ENCODE results near the gene GCK. TPM values are rescaled to one million over a fixed set of nuclear protein-coding genes. Genes with fewer than 3 reads are reported as not detected.

GCK gene
- total RNA-seq, 2 donors from 2014 or later: 0.91 to 2.7 TPM

- Histone ChIP-seq H3K27me3 (replicated peaks; ENCODE audit: insufficient read depth) (no peaks in the 10 kb centered on the region), H3K4me3 (no peak overlapping the region), H3K4me1 (replicated peaks) (no peaks in the 10 kb centered on the region), H3K27ac (no peak overlapping the region), H3K36me3 (peaks cover 0 to 6% of the 10 kb centered on the region in 2 donors), H3K9me3 (no peaks in the 10 kb centered on the region)
- intact Hi-C loops (cut with DNase I): no loop called here
- WGBS: 34% methylated on average over 3 of the region's 3 CpGs
- no peak for DNase-seq (ENCODE audit: low spot score)
- no peak for TF ChIP-seq POLR2AphosphoS5 (IDR thresholded peaks at IDR 0.05)
- no peak for TF ChIP-seq CTCF (IDR thresholded peaks at IDR 0.05)
- no peak for TF ChIP-seq POLR2A (IDR thresholded peaks at IDR 0.05)
Measured at GRCh38 chr7:44213206-44213876, 24.1 kb upstream of the GCK start.

- Histone ChIP-seq H3K4me3 (no peak overlapping the region), H3K27me3 (replicated peaks; ENCODE audit: insufficient read depth) (no peaks in the 10 kb centered on the region), H3K4me1 (replicated peaks) (no peaks in the 10 kb centered on the region), H3K36me3 (peaks cover 0 to 8% of the 10 kb centered on the region in 2 donors), H3K27ac (no peak overlapping the region), H3K9me3 (no peaks in the 10 kb centered on the region)
- no peak for DNase-seq (ENCODE audit: low spot score)
- peak; percentile 27 for TF ChIP-seq POLR2AphosphoS5 (IDR thresholded peaks at IDR 0.05)
- no peak for TF ChIP-seq CTCF (IDR thresholded peaks at IDR 0.05)
- intact Hi-C loops (cut with DNase I): no loop called here
- 67% methylated on average over 7 of the region's 7 CpGs for WGBS
Measured at GRCh38 chr7:44212581-44213184, 23.4 kb upstream of the GCK start.

GRCh38 chr7:44212018-44212417 lies 22.8 kb upstream of the GCK start:
- Histone ChIP-seq H3K36me3 (peaks cover 4 to 8% of the 10 kb centered on the region in 2 donors), H3K4me1 (replicated peaks) (no peaks in the 10 kb centered on the region), H3K9me3 (no peaks in the 10 kb centered on the region), H3K27me3 (replicated peaks; ENCODE audit: insufficient read depth) (no peaks in the 10 kb centered on the region), H3K4me3 (no peak overlapping the region), H3K27ac (no peak overlapping the region)
- DNase-seq (ENCODE audit: low spot score): no peak
- WGBS: 92% methylated on average over 6 of the region's 6 CpGs
- intact Hi-C loops (cut with DNase I): no loop called here
- TF ChIP-seq POLR2AphosphoS5 (IDR thresholded peaks at IDR 0.05): no peak
- TF ChIP-seq CTCF (IDR thresholded peaks at IDR 0.05): no peak
- no peak for TF ChIP-seq POLR2A (IDR thresholded peaks at IDR 0.05)

- H3K4me3 ChIP-seq: no peak overlapping the region
- intact Hi-C loops (cut with DNase I): no loop called here
- WGBS: 82% methylated on average over 10 of the region's 10 CpGs
- no peaks in the 10 kb centered on the region for H3K4me1 ChIP-seq (replicated peaks)
- peaks cover 4 to 8% of the 10 kb centered on the region in 2 donors for H3K36me3 ChIP-seq
- no peaks in the 10 kb centered on the region for H3K27me3 ChIP-seq (replicated peaks; ENCODE audit: insufficient read depth)
- no peak for TF ChIP-seq POLR2AphosphoS5 (IDR thresholded peaks at IDR 0.05)
- no peak for TF ChIP-seq POLR2A (IDR thresholded peaks at IDR 0.05)
- TF ChIP-seq CTCF (IDR thresholded peaks at IDR 0.05): no peak
- H3K9me3 ChIP-seq: no peaks in the 10 kb centered on the region
- DNase-seq (ENCODE audit: low spot score): no peak
- no peak overlapping the region for H3K27ac ChIP-seq
Measured at GRCh38 chr7:44211126-44211675, 22.0 kb upstream of the GCK start.

- Histone ChIP-seq H3K4me1 (replicated peaks) (no peaks in the 10 kb centered on the region), H3K9me3 (no peaks in the 10 kb centered on the region), H3K4me3 (no peak overlapping the region), H3K27me3 (replicated peaks; ENCODE audit: insufficient read depth) (no peaks in the 10 kb centered on the region), H3K36me3 (peaks cover 4 to 8% of the 10 kb centered on the region in 2 donors), H3K27ac (no peak overlapping the region)
- intact Hi-C loops (cut with DNase I): no loop called here
- no peak for DNase-seq (ENCODE audit: low spot score)
- TF ChIP-seq POLR2A (IDR thresholded peaks at IDR 0.05) (no peak), POLR2AphosphoS5 (IDR thresholded peaks at IDR 0.05) (no peak), CTCF (IDR thresholded peaks at IDR 0.05) (no peak)
- 61% methylated on average over 5 of the region's 5 CpGs for WGBS
Measured at GRCh38 chr7:44210107-44210506, 20.9 kb upstream of the GCK start.
